Fibroblast of the aortic adventitia (primary cell): Measurements from ENCODE around the gene TENM4. TPM values are rescaled to one million over a fixed set of nuclear protein-coding genes. Genes with fewer than 3 reads are reported as not detected.
A peak's percentile ranks its signal among the peaks of the same experiment; 100 is the strongest.

Experiments used
- DNase-seq: peaks from one replicate; pipeline ENCODE4 v3.0.0-alpha.2; 2010; ENCODE audit warnings: low read depth
- H3K4me3 ChIP-seq: 2 replicates; pipeline ENCODE4 v1.5.1; 2011; ENCODE audit warnings: low read depth, mild to moderate bottlenecking, control low read depth, low read length, moderate library complexity
- total RNA-seq: library from RNA; depleted of rRNA; stranded (reverse); fragments of >200 nt; gene quantifications from 2 replicates; pipeline ENCODE4 v1.2.3, GENCODE V29; 2012; ENCODE audit warnings: low replicate concordance
- TF ChIP-seq, protein P1 (sequence below): IDR thresholded peaks from 2 replicates; pipeline ENCODE4 v1.5.1; 2011; ENCODE audit warnings: mild to moderate bottlenecking, low read length, control low read depth, inconsistent platforms; ENCODE audit not compliant: insufficient read depth

Gene TENM4
- total RNA-seq, 1 donor, result 113 TPM

DNA sequence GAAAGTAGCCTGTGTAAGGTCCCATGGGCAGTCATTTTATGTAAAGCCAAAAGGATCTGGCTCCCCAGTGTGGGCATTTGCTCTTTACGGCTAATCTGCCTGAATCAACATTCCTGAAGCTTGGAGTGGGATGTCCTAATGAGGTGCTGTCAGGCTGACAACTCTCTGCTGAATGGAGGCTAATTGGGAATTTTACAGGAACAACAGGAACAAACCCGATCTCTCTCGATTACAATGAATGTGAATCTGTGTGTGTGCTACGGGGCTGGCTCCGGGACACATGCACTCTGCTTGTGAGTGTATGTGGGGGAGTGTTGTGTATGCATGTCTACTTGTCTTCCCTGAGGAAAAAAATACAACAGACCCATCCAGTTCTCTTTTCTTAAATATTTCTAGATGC is 415.2 kb downstream of the TENM4 start:
- H3K4me3 ChIP-seq, result no peak overlapping the region
- TF ChIP-seq, protein P1, sequence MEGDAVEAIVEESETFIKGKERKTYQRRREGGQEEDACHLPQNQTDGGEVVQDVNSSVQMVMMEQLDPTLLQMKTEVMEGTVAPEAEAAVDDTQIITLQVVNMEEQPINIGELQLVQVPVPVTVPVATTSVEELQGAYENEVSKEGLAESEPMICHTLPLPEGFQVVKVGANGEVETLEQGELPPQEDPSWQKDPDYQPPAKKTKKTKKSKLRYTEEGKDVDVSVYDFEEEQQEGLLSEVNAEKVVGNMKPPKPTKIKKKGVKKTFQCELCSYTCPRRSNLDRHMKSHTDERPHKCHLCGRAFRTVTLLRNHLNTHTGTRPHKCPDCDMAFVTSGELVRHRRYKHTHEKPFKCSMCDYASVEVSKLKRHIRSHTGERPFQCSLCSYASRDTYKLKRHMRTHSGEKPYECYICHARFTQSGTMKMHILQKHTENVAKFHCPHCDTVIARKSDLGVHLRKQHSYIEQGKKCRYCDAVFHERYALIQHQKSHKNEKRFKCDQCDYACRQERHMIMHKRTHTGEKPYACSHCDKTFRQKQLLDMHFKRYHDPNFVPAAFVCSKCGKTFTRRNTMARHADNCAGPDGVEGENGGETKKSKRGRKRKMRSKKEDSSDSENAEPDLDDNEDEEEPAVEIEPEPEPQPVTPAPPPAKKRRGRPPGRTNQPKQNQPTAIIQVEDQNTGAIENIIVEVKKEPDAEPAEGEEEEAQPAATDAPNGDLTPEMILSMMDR, result no peak
- DNase-seq, result no peak

- TF ChIP-seq, protein P1, result no peak
- H3K4me3 ChIP-seq, result no peak overlapping the region
- no peak for DNase-seq
Observed at GRCh38 chr11:79025097-79025496, 415.7 kb downstream of the TENM4 start.

GRCh38 chr11:79022265-79022664 is 418.6 kb downstream of the TENM4 start:
- TF ChIP-seq, protein P1, result no peak
- no peak overlapping the region for H3K4me3 ChIP-seq
- no peak for DNase-seq

DNA sequence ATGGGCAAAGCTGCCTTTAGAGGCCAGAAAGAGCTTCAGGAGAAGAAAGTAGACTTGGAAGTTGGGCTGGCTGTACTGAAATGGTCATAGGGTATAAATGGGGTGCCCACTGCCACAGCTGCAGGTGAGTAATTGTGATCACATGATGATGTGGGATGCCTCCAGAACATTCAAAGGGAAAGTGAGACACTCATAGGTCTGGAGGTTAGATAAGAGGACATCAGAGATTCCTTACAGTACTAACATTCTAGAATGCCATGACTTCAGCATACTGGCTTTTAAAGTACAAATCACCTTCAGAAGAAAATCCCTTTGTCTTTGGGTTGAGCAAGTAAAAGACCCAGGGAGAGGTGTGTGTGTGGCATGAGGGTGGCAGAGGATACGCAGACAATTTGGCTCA is 419.2 kb downstream of the TENM4 start:
- DNase-seq, result no peak

GRCh38 chr11:79019975-79020374 is 420.9 kb downstream of the TENM4 start:
- H3K4me3 ChIP-seq, result no peak overlapping the region
- TF ChIP-seq, protein P1, result no peak
- DNase-seq, result no peak

More for the DNA sequence above, 419.2 kb downstream of the TENM4 start:
- no peak overlapping the region for H3K4me3 ChIP-seq
- TF ChIP-seq, protein P1, result no peak

- no peak overlapping the region for H3K4me3 ChIP-seq
- no peak for DNase-seq
- TF ChIP-seq, protein P1, result no peak
Observed at GRCh38 chr11:79019277-79019676, 421.6 kb downstream of the TENM4 start.

- H3K4me3 ChIP-seq, result no peak overlapping the region
- TF ChIP-seq, protein P1, result no peak
- DNase-seq, result peak; percentile 99
Observed at GRCh38 chr11:79018371-79018849, 422.4 kb downstream of the TENM4 start.
